Measurements from ENCODE around the gene DNAH17.

GRCh38 chr17:78486228-78486802 is 90.9 kb downstream of the DNAH17 start:
- no peak for TF ChIP-seq CTCF (IDR thresholded peaks at IDR 0.05)
- TF ChIP-seq POLR2AphosphoS5 (IDR thresholded peaks at IDR 0.05; ENCODE audit: insufficient read depth in 1 of 2, low read depth in 1 of 2): no peak
- TF ChIP-seq POLR2A (IDR thresholded peaks at IDR 0.05): no peak

All from vagina (tissue), 2 donors.